Midbrain (tissue), 1 donor: ENCODE results near the gene GLRX5.

Experiments used
- DNase-seq: peaks from one replicate; lab custom pipeline; 2025; lab: John Stamatoyannopoulos, UW

The GLRX5 gene

GRCh38 chr14:95536036-95536593, 1.3 kb downstream of the GLRX5 start:
- no peak for DNase-seq

GRCh38 chr14:95536671-95537070, 1.8 kb downstream of the GLRX5 start:
- no peak for DNase-seq

- DNase-seq: no peak
Observed at GRCh38 chr14:95537298-95538089, 2.6 kb downstream of the GLRX5 start.

- DNase-seq: no peak
Observed at GRCh38 chr14:95538801-95539509, 4.1 kb downstream of the GLRX5 start.

DNA sequence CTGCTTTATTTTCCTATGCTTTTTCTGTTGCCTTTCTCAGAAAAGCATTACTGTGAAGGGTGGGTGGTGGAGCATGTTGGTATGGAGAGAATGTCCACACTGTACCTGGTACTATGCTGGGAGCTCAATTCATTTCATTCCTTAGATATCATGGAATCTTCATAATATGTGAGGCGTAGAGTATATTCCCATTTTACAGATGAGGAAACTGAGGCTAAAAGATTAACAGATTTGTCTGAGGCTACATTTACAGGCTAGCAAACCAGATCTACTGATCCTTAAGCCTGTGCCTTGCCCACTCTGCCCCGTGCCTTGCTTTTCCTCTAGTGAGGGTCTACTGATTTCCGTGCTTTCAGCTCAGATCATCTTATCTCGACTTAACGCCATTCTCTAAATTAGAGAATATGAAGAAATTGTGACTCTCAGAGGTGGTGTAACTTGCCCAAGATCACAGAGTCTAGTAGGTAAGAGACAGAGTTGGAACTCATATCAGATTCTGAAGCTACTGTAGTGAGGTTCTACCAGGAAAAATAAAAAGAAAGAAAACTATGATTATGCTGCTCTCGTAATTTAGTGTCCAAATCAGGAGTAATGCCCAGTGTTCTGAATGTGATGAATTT, 5.5 kb downstream of the GLRX5 start:
- no peak for DNase-seq

- no peak for DNase-seq
Observed at GRCh38 chr14:95541346-95541745, 6.5 kb downstream of the GLRX5 start.

DNA sequence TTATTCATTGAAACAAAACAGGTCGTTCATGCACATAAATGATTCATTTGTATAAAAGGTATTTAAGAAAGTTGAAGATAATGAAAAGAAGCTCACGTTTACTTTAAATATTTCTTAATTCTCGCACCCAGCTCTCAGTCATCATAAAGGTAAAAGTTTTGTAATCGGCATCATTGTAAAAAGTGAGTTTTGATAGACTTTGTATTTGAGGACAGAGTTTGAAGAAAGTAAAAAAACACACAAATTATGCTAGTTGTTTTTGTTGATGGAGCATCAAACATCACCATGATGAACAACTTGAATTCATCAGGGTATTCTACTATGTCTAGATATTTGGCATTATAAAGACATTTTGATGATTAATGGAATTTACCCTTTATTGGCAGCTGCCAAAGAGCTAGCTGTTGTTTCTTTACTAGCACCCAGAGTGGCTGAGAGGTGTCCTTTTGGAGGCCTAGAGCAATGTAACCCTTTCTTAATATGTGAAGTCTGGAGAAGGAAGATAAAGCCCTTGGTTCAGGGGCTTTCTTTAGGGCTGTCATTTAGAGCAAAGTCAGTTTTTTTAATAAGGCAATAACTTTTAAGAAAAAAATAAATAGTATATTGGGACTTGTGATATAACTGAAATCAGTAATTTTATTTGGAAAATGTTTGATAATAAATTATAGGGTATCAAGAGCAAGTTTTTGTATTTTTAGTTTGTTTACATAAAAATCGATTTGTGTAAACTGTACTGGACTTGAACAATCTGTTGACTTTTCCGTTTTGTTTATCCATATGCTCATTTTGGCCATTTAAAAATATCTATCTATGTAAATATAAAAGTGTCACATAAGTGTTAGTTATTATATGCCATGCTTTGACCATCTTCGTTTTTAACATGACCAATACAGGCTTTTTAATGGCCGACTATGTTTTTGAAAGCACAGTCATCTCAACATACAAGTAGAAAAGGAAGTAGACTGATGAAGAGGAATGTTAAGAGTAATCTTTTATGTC, 7.4 kb downstream of the GLRX5 start:
- no peak for DNase-seq

DNA sequence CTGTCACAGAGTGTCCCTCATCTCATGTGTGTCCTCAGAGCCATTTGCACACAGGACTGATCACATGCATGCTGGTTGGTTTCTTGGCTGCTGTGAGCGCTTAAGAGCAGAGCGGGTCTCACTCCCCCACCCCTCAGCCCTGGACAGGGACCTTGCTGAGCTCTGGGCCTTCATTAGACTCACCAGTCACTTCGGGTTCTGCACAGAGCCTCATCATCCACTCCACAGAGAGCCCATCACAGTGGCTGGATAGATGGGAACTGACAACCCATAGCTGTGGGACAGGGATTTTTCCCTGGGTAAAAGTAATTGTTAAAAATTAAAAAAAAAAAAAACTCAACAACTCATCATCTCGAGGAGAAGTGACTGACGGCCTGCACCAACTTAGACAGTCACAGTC, 8.2 kb downstream of the GLRX5 start:
- no peak for DNase-seq

DNA sequence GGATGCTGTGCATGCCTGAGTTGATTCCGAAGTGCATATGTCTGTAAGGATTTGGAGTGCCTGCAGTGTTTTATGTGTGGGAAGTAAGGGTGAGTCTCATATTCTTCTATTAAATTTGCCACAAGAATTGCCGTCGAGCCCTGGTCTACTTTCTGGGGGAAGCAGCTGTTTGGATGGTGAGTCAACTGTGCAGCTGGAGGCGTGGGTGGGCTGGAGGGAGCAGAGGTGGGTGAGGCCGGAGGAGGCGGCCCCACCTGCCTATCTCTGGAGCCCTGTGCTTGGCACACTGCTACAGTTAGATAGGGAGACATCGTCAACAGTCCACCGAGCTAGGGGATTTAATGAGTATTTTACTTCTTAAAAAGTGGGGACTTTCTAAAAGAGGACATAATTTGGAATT, 9.7 kb downstream of the GLRX5 start:
- DNase-seq: no peak

GRCh38 chr14:95545515-95546168, 10.8 kb downstream of the GLRX5 start:
- DNase-seq: no peak

GRCh38 chr14:95547272-95547625, 12.4 kb downstream of the GLRX5 start:
- DNase-seq: no peak

DNA sequence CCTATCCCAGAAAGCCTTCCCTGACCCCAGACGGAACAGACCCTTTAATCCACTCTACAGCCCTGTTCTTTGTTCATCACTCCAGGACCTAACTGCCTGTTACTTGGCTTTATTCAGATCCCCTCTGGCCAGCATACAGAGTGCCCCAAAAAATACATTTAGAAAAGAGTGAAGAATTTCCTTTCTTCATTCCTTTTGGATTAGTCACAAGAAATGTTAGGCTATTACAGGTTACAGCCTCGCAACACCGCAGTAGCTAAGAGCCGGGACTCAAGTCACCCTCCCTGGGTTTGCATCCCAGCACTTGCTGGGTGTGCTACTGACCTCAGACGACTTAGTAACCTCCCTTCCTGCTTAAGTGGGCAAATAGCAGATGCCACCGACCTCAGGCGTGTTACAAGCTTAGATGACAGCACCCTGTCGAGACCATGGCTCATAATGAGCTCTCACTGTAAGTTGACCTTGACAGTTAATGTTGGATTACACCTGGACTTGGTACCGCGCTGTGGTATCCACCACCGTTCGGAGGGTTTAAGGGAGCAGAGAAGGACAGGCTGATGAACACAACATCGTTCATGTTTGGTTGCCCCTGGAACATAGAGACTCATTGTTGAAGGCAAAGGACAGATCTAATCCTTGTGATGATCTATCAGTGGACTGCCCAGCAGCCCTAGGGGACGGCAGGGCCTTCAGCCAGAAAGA, 12.9 kb downstream of the GLRX5 start:
- DNase-seq: no peak

GRCh38 chr14:95548328-95548929, 13.6 kb downstream of the GLRX5 start:
- DNase-seq: no peak

GRCh38 chr14:95549656-95550585, 15.1 kb downstream of the GLRX5 start:
- DNase-seq: no peak

GRCh38 chr14:95551435-95551834, 16.6 kb downstream of the GLRX5 start:
- DNase-seq: no peak

GRCh38 chr14:95553141-95553540, 18.3 kb downstream of the GLRX5 start:
- DNase-seq: no peak

DNA sequence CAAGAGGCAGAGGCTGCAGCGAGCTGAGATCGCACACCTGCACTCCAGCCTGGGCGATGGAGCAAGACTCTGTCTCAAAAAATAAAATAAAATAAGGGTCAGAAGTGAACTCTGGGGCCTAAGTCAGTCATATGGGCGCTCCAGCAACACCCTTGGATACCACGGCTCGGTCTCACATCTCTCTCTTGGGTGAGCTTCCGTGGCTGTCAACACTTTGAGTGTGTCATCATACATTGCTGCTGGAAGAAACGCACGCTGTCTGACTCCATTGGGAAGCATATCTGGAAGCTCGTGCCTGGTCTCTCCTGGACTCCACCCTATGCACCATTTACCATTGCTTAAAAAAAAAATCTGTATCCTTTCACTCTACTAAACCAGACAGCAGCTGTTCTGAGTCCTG, 20.2 kb downstream of the GLRX5 start:
- DNase-seq: no peak

- DNase-seq: no peak
Observed at GRCh38 chr14:95557291-95557690, 22.4 kb downstream of the GLRX5 start.

DNA sequence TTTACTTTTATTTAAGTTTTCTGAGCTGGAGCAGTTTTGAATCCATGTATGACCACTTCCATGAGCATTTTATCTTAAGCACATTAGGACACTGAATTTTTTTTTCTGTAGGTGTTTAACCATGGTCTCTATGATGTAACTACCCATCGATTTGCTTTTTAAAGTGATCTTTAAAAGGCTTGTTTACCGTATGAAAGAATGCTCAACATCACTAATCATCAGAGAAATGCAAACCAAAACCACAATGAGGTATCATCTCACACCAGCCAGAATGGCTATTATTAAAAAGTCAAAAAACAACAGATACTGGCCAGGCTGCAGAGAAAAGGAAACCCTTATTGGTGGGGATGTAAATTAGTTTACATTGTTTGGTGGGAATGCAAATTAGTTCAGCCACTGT, 23.0 kb downstream of the GLRX5 start:
- no peak for DNase-seq
